OCI-LY7 (cell line): ENCODE measurements around the gene TADA2B. TPM values are rescaled to one million over a fixed set of nuclear protein-coding genes. Genes with fewer than 3 reads are reported as not detected.
A peak's percentile ranks its signal among the peaks of the same experiment; 100 is the strongest.

Source experiments
- BruUV-seq: library from RNA; stranded (reverse); fragments of 400-500 nt; replicated peaks from 2 replicates; lab custom pipeline; 2021; lab: Mats Ljungman, UMichigan
- CTCF ChIA-PET: fragments of 300-600 bp; sonication (Branson Sonifier 250); formaldehyde crosslinking; loops from one replicate; lab custom pipeline; 2022; ENCODE audit warnings: antibody characterized with exemption; ENCODE audit not compliant: unreplicated experiment; lab: Charles Lee
- POLR2A ChIA-PET: fragments of 300-600 bp; sonication (Branson Sonifier 250); formaldehyde crosslinking; loops from one replicate; lab custom pipeline; 2022; ENCODE audit warnings: antibody characterized with exemption; lab: Charles Lee
- DNase-seq: peaks from one replicate; pipeline ENCODE4 v3.0.0-alpha.2; 2015; ENCODE audit warnings: low spot score
- H2AFZ ChIP-seq: fragments of 200-600 bp; sonication (generic), shearing (Covaris generic); 2 replicates; pipeline ENCODE4 v1.6.1; 2014; ENCODE audit warnings: mild to moderate bottlenecking, antibody characterized with exemption, low read length, moderate library complexity
- H3K27ac ChIP-seq: fragments of 200-600 bp; sonication (generic); 2 replicates; pipeline ENCODE4 v1.5.1; 2014; ENCODE audit warnings: mixed run types, low read depth, mild to moderate bottlenecking, moderate library complexity, low read length, inconsistent platforms; ENCODE audit not compliant: poor library complexity, severe bottlenecking
- H3K36me3 ChIP-seq: fragments of 200-600 bp; sonication (generic); 2 replicates; pipeline ENCODE4 v1.6.1; 2014; ENCODE audit warnings: mild to moderate bottlenecking, antibody characterized with exemption, low read length, moderate library complexity, mixed read lengths; ENCODE audit not compliant: insufficient read depth
- H3K4me1 ChIP-seq: fragments of 200-600 bp; sonication (generic); 2 replicates; pipeline ENCODE4 v1.5.1; 2014; ENCODE audit warnings: mild to moderate bottlenecking, low read length; ENCODE audit not compliant: insufficient read depth, poor library complexity, severe bottlenecking
- H3K4me2 ChIP-seq: fragments of 200-600 bp; sonication (generic); 2 replicates; pipeline ENCODE4 v1.6.1; 2014; ENCODE audit warnings: mild to moderate bottlenecking, low read length
- H3K4me3 ChIP-seq: fragments of 200-600 bp; sonication (generic); 2 replicates; pipeline ENCODE4 v1.5.1; 2014; ENCODE audit warnings: mild to moderate bottlenecking, low read depth, low read length; ENCODE audit not compliant: poor library complexity, severe bottlenecking
- H3K79me2 ChIP-seq: fragments of 200-600 bp; sonication (generic); 2 replicates; pipeline ENCODE4 v1.6.1; 2016; ENCODE audit warnings: low read depth, mild to moderate bottlenecking, low read length, moderate library complexity, mixed read lengths; ENCODE audit not compliant: insufficient read depth
- H3K9me2 ChIP-seq: fragments of 200-600 bp; sonication (generic); 2 replicates; pipeline ENCODE4 v1.6.1; 2016; ENCODE audit warnings: mild to moderate bottlenecking, low read length, mixed read lengths; ENCODE audit not compliant: insufficient read depth
- H3K9me3 ChIP-seq: fragments of 200-600 bp; sonication (generic); 2 replicates; pipeline ENCODE4 v1.6.1; 2014; ENCODE audit warnings: mild to moderate bottlenecking, mixed run types, low read length, mixed read lengths
- H4K20me1 ChIP-seq: fragments of 200-600 bp; sonication (generic); 2 replicates; pipeline ENCODE4 v1.6.1; 2014; ENCODE audit warnings: mild to moderate bottlenecking, antibody characterized with exemption, low read length, moderate library complexity, mixed read lengths; ENCODE audit not compliant: insufficient read depth
- CTCF ChIP-seq: fragments of 200-600 bp; sonication (generic); conservative IDR thresholded peaks from 2 replicates; pipeline ENCODE4 v1.5.1; 2014; ENCODE audit warnings: mild to moderate bottlenecking, antibody characterized with exemption, low read length, moderate library complexity, mixed read lengths
- EZH2phosphoT487 ChIP-seq: fragments of 200-600 bp; sonication (generic); IDR thresholded peaks from 2 replicates; pipeline ENCODE4 v1.6.1; 2018; ENCODE audit warnings: low read depth, borderline replicate concordance, mild to moderate bottlenecking, mixed run types, antibody characterized with exemption, low read length, moderate library complexity, mixed read lengths
- intact Hi-C: fragments of 100-400 bp; cut with micrococcal nuclease; formaldehyde crosslinking; loops from one replicate; pipeline ENCODE4 v1.10.0; 2022; ENCODE audit not compliant: unreplicated experiment
- total RNA-seq, 2 experiments: library from RNA; depleted of rRNA in 1 of 2; stranded (reverse); fragments of >200 nt in 1 of 2; shearing (Covaris generic) in 1 of 2; gene quantifications; 2 replicates each; pipeline ENCODE4 v1.2.3, GENCODE V29; 2014 to 2022

TADA2B gene
- total RNA-seq, 2 experiments from 2014 or later, result 9.9 to 20.2 TPM

GRCh38 chr4:7045553-7045952 is 2.4 kb downstream of the TADA2B start:
- TF ChIP-seq CTCF (no peak), EZH2phosphoT487 (no peak)
- DNase-seq, result no peak
- peaks cover 21% of the 10 kb centered on the region; the same call in 1 of the 2 replicates for H3K79me2 ChIP-seq
- H3K4me3 ChIP-seq, result peak overlapping the region; percentile 99
- H4K20me1 ChIP-seq, result peaks cover 19% of the 10 kb centered on the region; the same call in 1 of the 2 replicates
- no peaks in the 10 kb centered on the region for H3K9me3 ChIP-seq
- no peak overlapping the region for H2AFZ ChIP-seq
- peaks cover 37% of the 10 kb centered on the region for H3K4me1 ChIP-seq
- H3K36me3 ChIP-seq, result no peaks in the 10 kb centered on the region
- no peak overlapping the region for H3K27ac ChIP-seq
- ChIA-PET CTCF (no interaction called here), POLR2A (interaction anchor here (1.1 to 2.0 kb wide), 3 partner anchors 18 to 75 kb away, joined by 4 to 9 read pairs (median 7); partner anchors contain the start of gene GRPEL1)
- H3K4me2 ChIP-seq, result peak overlapping the region; percentile 81
- H3K9me2 ChIP-seq, result no peaks in the 10 kb centered on the region
- BruUV-seq, result TSS peak; percentile 62
- intact Hi-C loops, result no loop called here

GRCh38 chr4:7045961-7046921 is 3.1 kb downstream of the TADA2B start:
- intact Hi-C loops, result no loop called here
- CTCF ChIA-PET, result interaction anchor here (0.9 kb wide), 1 partner anchor 136 kb away, joined by 3 read pairs; no protein-coding TSS in a partner anchor
- Histone ChIP-seq H3K4me1 (peaks cover 37% of the 10 kb centered on the region), H3K36me3 (no peaks in the 10 kb centered on the region), H3K27ac (no peak overlapping the region), H3K9me3 (no peaks in the 10 kb centered on the region), H2AFZ (no peak overlapping the region), H3K9me2 (no peaks in the 10 kb centered on the region), H3K4me3 (peak overlapping the region; percentile 99), H4K20me1 (peaks cover 19% of the 10 kb centered on the region; the same call in 1 of the 2 replicates), H3K4me2 (peak overlapping the region; percentile 81), H3K79me2 (peaks cover 21% of the 10 kb centered on the region; the same call in 1 of the 2 replicates)
- BruUV-seq, result no TSS peak
- DNase-seq, result peak; percentile 40
- TF ChIP-seq CTCF, result no peak
- TF ChIP-seq EZH2phosphoT487, result no peak
- POLR2A ChIA-PET, result interaction anchor here (1.0 to 2.0 kb wide), 5 partner anchors 11 to 76 kb away, joined by 3 to 9 read pairs (median 4); partner anchors contain the start of gene GRPEL1
